Breast epithelium (tissue), 4 donors: ENCODE results near the gene PUM2. TPM values are rescaled to one million over a fixed set of nuclear protein-coding genes. Genes with fewer than 3 reads are reported as not detected.

Source experiments
- DNase-seq, 2 donors: peaks; one replicate each; pipeline ENCODE4 v3.0.0-alpha.2; 2019; ENCODE audit warnings: low spot score in 2 of 2
- H3K27ac ChIP-seq, 2 donors: fragments of 200-600 bp; sonication (generic) in 1 of 2; one replicate each; pipeline ENCODE4 v1.5.1; 2016 to 2019; ENCODE audit warnings: mild to moderate bottlenecking in 1 of 2
- H3K27me3 ChIP-seq, 2 donors: fragments of 200-600 bp; sonication (generic) in 1 of 2; one replicate each; pipeline versions ENCODE4 v1.5.1 to v1.6.0; 2017 to 2019; ENCODE audit warnings: control low read depth in 1 of 2, mild to moderate bottlenecking in 1 of 2
- H3K36me3 ChIP-seq: fragments of 200-600 bp; one replicate; pipeline ENCODE4 v1.5.1; 2019
- H3K4me1 ChIP-seq, 2 donors: fragments of 200-600 bp; sonication (generic); one replicate each; pipeline ENCODE4 v1.5.1; 2016 to 2019; ENCODE audit warnings: control low read depth in 1 of 2
- H3K4me3 ChIP-seq, 3 donors: fragments of 200-600 bp; sonication (generic); 1 replicate in 2 of 3; 2 replicates in 1 of 3; pipeline ENCODE4 v1.5.1; 2016 to 2019; ENCODE audit warnings: mild to moderate bottlenecking in 3 of 3, moderate library complexity in 2 of 3
- H3K9me3 ChIP-seq, 2 donors: fragments of 200-600 bp; sonication (generic) in 1 of 2; one replicate each; pipeline ENCODE4 v1.5.1; 2016 to 2019; ENCODE audit warnings: control low read depth in 1 of 2
- CTCF ChIP-seq, 3 donors: fragments of 450-650 bp; IDR thresholded peaks; one replicate each; pipeline ENCODE4 v1.5.1; 2016 to 2017; ENCODE audit warnings: antibody characterized with exemption in 3 of 3, mild to moderate bottlenecking in 3 of 3, moderate library complexity in 3 of 3
- POLR2A ChIP-seq: fragments of 450-650 bp; IDR thresholded peaks from one replicate; pipeline ENCODE4 v1.6.1; 2016; ENCODE audit warnings: antibody characterized with exemption, mild to moderate bottlenecking, moderate library complexity
- POLR2AphosphoS5 ChIP-seq, 3 donors: sonication (generic); formaldehyde crosslinking; IDR thresholded peaks; one replicate each; pipeline ENCODE4 v1.6.1; 2017; ENCODE audit warnings: antibody characterized with exemption in 3 of 3
- intact Hi-C: fragments of 100-400 bp; cut with DNase I; formaldehyde crosslinking; loops from one replicate; pipeline ENCODE4 v1.15.1; 2023; ENCODE audit warnings: low total_unique reads
- total RNA-seq, 3 donors: library from RNA; depleted of rRNA; stranded (reverse); fragments of >200 nt; gene quantifications; one replicate each; pipeline ENCODE4 v1.1.0, GENCODE V29; 2016

PUM2 gene
- total RNA-seq, 3 donors from 2014 or later, result 69.3 to 94.0 (median 92.8) TPM

GRCh38 chr2:20223407-20224163 lies 127.1 kb downstream of the PUM2 start:
- peaks cover 6 to 18% of the 10 kb centered on the region in 2 donors for H3K4me1 ChIP-seq
- TF ChIP-seq POLR2A (no peak), POLR2AphosphoS5 (IDR thresholded peaks at IDR 0.05) (no peak), CTCF (IDR thresholded peaks at IDR 0.05) (no peak)
- intact Hi-C loops, result loop anchor here (5.0 kb wide), 1 partner anchor 991 kb away; no protein-coding TSS in a partner anchor
- no peaks in the 10 kb centered on the region for H3K27me3 ChIP-seq
- no peaks in the 10 kb centered on the region for H3K9me3 ChIP-seq
- H3K36me3 ChIP-seq, result no peaks in the 10 kb centered on the region
- H3K4me3 ChIP-seq, result peak overlapping the region; percentile 50 to 96 (median 77)
- peak overlapping the region; percentile 94 to 95 for H3K27ac ChIP-seq
- DNase-seq, result peak; percentile 59 to 61

GRCh38 chr2:20222769-20223406 lies 127.8 kb downstream of the PUM2 start:
- intact Hi-C loops, result loop anchor here (5.0 kb wide), 1 partner anchor 991 kb away; no protein-coding TSS in a partner anchor
- peak overlapping the region; percentile 94 to 95 for H3K27ac ChIP-seq
- H3K4me1 ChIP-seq, result peaks cover 6 to 18% of the 10 kb centered on the region in 2 donors
- no peak for TF ChIP-seq CTCF (IDR thresholded peaks at IDR 0.05)
- TF ChIP-seq POLR2A, result no peak
- no peak for TF ChIP-seq POLR2AphosphoS5 (IDR thresholded peaks at IDR 0.05)
- H3K4me3 ChIP-seq, result peak overlapping the region; percentile 50 to 96 (median 77)
- no peaks in the 10 kb centered on the region for H3K36me3 ChIP-seq
- no peak for DNase-seq
- H3K27me3 ChIP-seq, result no peaks in the 10 kb centered on the region
- no peaks in the 10 kb centered on the region for H3K9me3 ChIP-seq

- Histone ChIP-seq H3K27me3 (no peaks in the 10 kb centered on the region), H3K27ac (peak overlapping the region; percentile 94 to 95), H3K4me1 (peaks cover 6 to 18% of the 10 kb centered on the region in 2 donors), H3K9me3 (no peaks in the 10 kb centered on the region), H3K4me3 (peak overlapping the region in 2 of 3 donors; percentile 77 to 96), H3K36me3 (no peaks in the 10 kb centered on the region)
- DNase-seq, result no peak
- intact Hi-C loops, result loop anchor here (5.0 kb wide), 1 partner anchor 990 kb away; no protein-coding TSS in a partner anchor
- TF ChIP-seq POLR2AphosphoS5 (IDR thresholded peaks at IDR 0.05) (no peak), CTCF (IDR thresholded peaks at IDR 0.05) (no peak), POLR2A (no peak)
Observed at GRCh38 chr2:20222014-20222768, 128.5 kb downstream of the PUM2 start.

- TF ChIP-seq POLR2AphosphoS5 (IDR thresholded peaks at IDR 0.05) (no peak), POLR2A (no peak), CTCF (IDR thresholded peaks at IDR 0.05) (no peak)
- intact Hi-C loops, result loop anchor here (5.0 kb wide), 1 partner anchor 989 kb away; no protein-coding TSS in a partner anchor
- no peaks in the 10 kb centered on the region for H3K9me3 ChIP-seq
- no peak for DNase-seq
- peak overlapping the region in 1 of 3 donors; percentile 96 for H3K4me3 ChIP-seq
- H3K4me1 ChIP-seq, result peaks cover 6 to 18% of the 10 kb centered on the region in 2 donors
- no peaks in the 10 kb centered on the region for H3K27me3 ChIP-seq
- H3K36me3 ChIP-seq, result no peaks in the 10 kb centered on the region
- H3K27ac ChIP-seq, result peak overlapping the region; percentile 94 to 95
Observed at GRCh38 chr2:20221555-20221973, 129.1 kb downstream of the PUM2 start.
